SK-N-MC (cell line): ENCODE results near the gene KIAA1671.

Experiments used
- DNase-seq: peaks from one replicate; pipeline ENCODE4 v3.0.0-alpha.2; 2011; ENCODE audit warnings: low read depth, low spot score
- H3K27ac ChIP-seq: fragments of 200-600 bp; sonication (generic); 2 replicates; pipeline ENCODE4 v1.5.1; 2016; ENCODE audit warnings: mixed run types
- H3K36me3 ChIP-seq: fragments of 200-600 bp; sonication (generic); 2 replicates; pipeline ENCODE4 v1.6.1; 2017; ENCODE audit warnings: antibody characterized with exemption, low read length, mixed read lengths; ENCODE audit not compliant: insufficient read depth
- H3K4me3 ChIP-seq: fragments of 200-600 bp; sonication (generic); 2 replicates; pipeline ENCODE4 v1.5.1; 2016
- H3K9ac ChIP-seq: fragments of 200-600 bp; sonication (generic); 2 replicates; pipeline ENCODE4 v1.8.0; 2017; ENCODE audit warnings: mixed run types, mixed read lengths; ENCODE audit not compliant: insufficient read length
- H3K9me3 ChIP-seq: fragments of 200-600 bp; sonication (generic); 2 replicates; pipeline ENCODE4 v1.6.1; 2017; ENCODE audit warnings: low read depth, mild to moderate bottlenecking, antibody characterized with exemption, low read length, moderate library complexity, mixed read lengths
- EZH2 ChIP-seq: fragments of 200-600 bp; sonication (generic); IDR thresholded peaks from one replicate; pipeline ENCODE4 v1.6.1; 2017; ENCODE audit warnings: antibody characterized with exemption
- FOXP2 ChIP-seq: optimal IDR thresholded peaks from 2 replicates; pipeline ENCODE3; 2011; ENCODE audit warnings: mild to moderate bottlenecking, moderate library complexity; ENCODE audit not compliant: insufficient read depth; ENCODE audit errors: extremely low read length, control extremely low read depth
- POLR2AphosphoS5 ChIP-seq: IDR thresholded peaks from 2 replicates; pipeline ENCODE4 v1.6.1; 2012; ENCODE audit warnings: mild to moderate bottlenecking, low read depth, low read length, borderline replicate concordance

Gene KIAA1671

DNA sequence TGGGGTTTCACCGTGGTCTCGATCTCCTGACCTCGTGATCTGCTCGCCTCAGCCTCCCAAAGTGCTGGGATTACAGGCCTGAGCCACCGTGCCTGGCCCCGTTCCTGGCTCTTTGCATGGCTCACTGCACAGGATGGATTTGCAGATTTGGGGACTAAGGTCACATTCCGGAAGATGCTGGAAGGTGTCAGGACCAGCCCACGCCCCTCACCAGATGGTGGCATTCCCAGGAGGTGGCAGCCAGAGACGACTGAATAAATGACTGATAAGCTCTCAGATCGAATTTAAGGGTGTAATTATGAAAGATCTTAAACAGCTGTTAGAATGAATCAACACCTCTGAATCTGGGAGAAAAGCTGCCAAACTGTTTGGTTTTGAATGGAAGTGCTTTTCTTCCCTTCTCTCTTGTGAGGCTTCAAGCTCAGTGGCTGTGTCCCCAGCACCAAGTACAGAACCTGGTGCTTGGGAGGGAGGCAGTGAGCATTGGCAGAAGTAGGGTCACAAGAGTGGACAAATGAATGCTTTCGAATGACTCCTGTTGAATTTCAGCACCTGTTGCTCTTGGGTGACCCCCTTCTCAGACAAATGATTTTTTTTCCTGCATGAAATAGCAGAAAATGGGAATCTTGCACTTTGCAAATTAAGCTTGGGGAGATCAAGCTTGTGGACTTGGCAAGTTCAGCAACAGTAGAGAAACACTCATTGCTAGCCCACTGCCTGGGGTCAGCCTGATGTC, 69.6 kb downstream of the KIAA1671 start:
- DNase-seq = no peak
- Histone ChIP-seq H3K9me3 (no peaks in the 10 kb centered on the region), H3K36me3 (no peaks in the 10 kb centered on the region), H3K9ac (no peak overlapping the region), H3K27ac (no peak overlapping the region), H3K4me3 (no peak overlapping the region)
- TF ChIP-seq POLR2AphosphoS5 = no peak
- no peak for TF ChIP-seq FOXP2
- TF ChIP-seq EZH2 = no peak

DNA sequence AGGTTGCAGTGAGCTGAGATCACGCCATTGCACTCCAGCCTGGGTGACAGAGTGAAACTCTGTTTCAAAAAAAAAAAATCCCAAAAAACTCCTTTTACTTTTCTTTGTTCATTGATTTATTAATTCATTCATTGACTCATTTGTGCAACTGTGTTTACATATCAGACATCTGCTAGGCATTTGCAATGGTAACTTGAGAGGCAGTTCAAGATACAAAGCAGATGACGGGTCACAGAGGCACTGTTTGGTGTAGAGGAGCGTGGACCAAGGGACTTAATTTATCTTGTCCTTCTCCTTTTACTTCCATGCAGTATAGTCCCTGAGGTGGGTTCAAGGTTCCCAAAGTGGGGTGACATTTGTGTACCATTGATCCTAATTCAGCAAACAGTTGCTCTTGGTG, 71.4 kb downstream of the KIAA1671 start:
- no peak for TF ChIP-seq POLR2AphosphoS5
- no peak for TF ChIP-seq FOXP2
- no peak for TF ChIP-seq EZH2
- H3K4me3 ChIP-seq = no peak overlapping the region
- H3K9ac ChIP-seq = no peak overlapping the region
- no peaks in the 10 kb centered on the region for H3K9me3 ChIP-seq
- H3K27ac ChIP-seq = no peak overlapping the region
- H3K36me3 ChIP-seq = no peaks in the 10 kb centered on the region
- DNase-seq = no peak

DNA sequence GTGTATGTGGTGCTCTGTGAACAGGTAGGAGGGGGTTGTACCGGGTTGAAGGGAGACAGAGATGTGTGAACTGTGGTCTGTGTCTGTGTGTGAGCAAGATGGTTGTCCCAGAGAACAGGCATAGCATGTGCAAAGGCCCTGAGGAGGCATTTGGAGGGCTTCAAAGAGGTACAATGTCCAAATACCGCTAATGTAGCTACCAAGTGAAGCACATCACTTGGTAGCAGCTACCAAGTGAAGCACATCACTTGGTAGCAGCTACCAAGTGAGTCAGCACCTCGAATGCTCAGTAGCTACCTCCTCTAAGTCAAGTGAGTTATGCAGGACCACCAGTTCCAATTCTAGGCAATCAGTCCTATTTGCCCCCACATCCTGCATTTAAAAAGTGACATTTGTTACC, 72.4 kb downstream of the KIAA1671 start:
- no peaks in the 10 kb centered on the region for H3K36me3 ChIP-seq
- H3K27ac ChIP-seq = no peak overlapping the region
- no peaks in the 10 kb centered on the region for H3K9me3 ChIP-seq
- no peak for TF ChIP-seq EZH2
- no peak for TF ChIP-seq POLR2AphosphoS5
- TF ChIP-seq FOXP2 = no peak
- no peak overlapping the region for H3K4me3 ChIP-seq
- DNase-seq = no peak
- no peak overlapping the region for H3K9ac ChIP-seq

DNA sequence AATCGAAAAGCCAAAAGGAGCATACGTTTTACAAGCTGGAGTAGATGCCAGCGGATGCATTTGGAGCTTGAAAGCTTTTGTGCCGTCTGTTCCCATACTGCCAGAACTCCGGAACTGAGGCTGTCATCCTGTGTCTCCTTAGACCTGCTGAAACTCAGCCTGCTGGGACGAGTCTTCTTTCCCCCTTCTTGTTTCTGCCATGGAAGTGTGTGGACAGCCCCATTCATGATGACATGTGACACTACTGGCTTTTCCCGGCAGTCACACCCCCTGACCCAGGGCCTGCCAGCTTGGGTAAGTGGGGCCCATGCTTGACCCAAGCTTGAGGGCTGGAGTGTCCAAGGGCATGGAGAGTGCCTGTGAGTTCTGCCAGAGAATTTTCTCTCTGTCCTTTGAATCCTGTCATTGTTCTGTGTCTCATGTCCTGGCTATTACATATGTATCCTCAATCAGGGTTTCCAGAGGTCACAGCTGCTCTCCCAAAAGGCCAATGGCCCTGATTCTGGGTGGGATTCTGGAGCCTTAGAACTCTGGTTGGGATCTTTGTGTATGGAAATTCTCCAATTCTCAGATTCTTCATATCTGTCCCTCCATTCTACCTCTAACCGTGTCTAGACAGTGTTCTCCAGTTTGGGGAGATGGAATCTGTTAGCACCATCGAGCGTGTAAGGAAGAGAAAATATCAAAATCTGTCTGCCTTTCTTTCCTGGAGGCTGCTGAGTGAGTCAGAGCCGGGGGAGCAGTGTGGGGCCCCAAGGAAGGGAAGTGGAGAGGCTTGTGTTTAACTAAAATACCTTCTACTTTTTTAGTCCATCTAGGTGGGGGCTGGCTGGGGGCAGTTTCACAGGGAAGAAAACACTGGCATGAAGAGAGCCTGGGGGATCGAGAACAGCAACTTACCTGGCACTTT, 73.2 kb downstream of the KIAA1671 start:
- no peak for DNase-seq
- Histone ChIP-seq H3K36me3 (no peaks in the 10 kb centered on the region), H3K4me3 (no peak overlapping the region), H3K9ac (no peak overlapping the region), H3K27ac (no peak overlapping the region), H3K9me3 (no peaks in the 10 kb centered on the region)
- TF ChIP-seq POLR2AphosphoS5 (no peak), EZH2 (no peak), FOXP2 (no peak)

DNA sequence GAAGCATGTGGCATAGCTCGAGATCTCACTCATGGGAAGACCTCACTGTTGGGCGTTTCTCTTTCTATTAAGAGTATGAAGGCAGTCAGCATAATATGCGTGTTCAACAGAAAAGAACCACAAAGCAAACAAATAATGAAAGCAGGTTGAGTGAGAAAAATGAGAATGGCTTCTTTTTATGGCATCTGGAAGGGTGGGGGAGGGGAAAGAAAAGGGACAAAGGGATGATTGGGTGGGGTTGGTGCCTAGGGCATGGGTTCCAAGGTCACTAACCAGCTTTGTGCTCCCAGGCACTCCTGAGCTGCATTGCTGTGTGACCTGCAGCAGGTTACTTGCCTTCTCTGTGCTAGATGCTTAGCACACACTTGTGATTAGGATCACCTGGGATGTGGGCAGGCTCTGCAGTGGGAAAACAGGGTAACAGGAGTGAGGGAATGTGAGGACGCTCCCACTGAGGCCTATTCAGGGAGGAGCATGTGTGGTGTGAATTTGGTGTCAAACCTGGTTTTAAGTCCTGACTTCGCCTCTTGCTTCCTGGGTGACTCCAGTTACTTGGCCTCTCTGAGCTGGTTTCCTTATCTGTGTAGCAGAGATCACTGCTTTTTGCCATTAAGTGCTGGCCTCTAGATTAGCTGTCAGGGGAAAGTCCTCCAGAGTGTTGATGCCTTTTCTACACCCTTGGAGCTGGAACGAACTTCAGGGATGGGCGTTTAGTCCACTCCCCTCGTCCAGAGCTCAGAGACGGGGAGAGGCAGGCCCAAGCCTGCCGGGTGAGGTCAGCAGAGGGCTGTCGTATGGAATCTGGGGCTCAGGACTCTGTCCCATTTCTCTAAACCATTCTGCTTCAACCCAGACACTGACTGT, 74.8 kb downstream of the KIAA1671 start:
- Histone ChIP-seq H3K36me3 (no peaks in the 10 kb centered on the region), H3K27ac (no peak overlapping the region), H3K4me3 (no peak overlapping the region), H3K9ac (no peak overlapping the region), H3K9me3 (no peaks in the 10 kb centered on the region)
- TF ChIP-seq POLR2AphosphoS5 (no peak), EZH2 (no peak), FOXP2 (no peak)
- DNase-seq = no peak

DNA sequence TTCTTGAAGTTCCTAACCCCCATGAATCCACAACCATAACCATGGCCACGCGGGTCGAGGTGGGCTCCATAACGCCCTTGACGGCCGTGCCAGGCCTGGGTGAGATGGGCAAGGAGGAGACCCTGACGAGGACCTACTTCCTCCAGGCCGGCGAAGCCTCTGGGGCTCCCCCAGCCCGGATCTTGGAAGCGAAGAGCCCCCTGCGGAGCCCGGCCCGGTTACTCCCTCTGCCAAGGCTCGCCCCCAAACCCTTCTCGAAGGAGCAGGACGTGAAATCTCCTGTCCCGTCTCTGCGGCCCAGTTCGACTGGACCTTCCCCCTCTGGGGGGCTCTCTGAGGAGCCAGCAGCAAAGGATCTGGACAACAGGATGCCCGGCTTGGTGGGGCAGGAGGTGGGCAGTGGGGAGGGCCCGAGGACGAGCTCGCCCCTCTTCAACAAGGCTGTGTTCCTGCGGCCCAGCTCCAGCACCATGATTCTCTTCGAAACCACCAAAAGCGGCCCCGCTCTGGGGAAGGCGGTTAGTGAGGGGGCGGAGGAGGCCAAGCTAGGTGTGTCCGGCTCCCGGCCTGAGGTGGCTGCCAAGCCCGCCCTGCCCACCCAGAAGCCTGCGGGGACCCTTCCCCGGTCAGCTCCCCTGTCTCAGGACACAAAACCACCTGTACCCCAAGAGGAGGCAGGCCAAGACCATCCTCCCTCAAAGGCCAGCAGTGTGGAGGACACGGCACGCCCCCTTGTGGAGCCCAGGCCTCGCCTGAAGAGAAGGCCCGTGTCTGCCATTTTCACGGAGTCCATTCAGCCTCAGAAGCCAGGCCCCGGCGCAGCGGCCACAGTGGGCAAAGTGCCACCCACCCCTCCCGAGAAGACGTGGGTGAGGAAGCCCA, 75.7 kb downstream of the KIAA1671 start:
- no peak overlapping the region for H3K9ac ChIP-seq
- no peaks in the 10 kb centered on the region for H3K36me3 ChIP-seq
- no peak overlapping the region for H3K4me3 ChIP-seq
- TF ChIP-seq FOXP2 (no peak), POLR2AphosphoS5 (no peak), EZH2 (no peak)
- no peak overlapping the region for H3K27ac ChIP-seq
- no peaks in the 10 kb centered on the region for H3K9me3 ChIP-seq
- DNase-seq = no peak

DNA sequence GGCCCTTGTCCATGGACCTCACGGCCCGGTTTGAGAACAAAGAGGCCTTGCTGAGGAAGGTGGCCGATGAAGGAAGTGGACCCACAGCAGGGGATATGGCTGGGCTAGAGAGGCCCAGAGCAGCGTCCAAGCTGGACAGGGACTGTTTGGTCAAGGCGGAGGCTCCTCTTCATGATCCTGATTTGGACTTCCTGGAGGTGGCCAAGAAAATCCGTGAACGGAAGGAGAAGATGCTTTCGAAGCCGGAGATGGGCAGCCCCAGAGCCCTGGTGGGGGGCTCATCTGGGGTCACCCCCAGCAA, 76.3 kb downstream of the KIAA1671 start:
- Histone ChIP-seq H3K4me3 (no peak overlapping the region), H3K27ac (no peak overlapping the region), H3K36me3 (no peaks in the 10 kb centered on the region), H3K9ac (no peak overlapping the region), H3K9me3 (no peaks in the 10 kb centered on the region)
- no peak for DNase-seq
- TF ChIP-seq POLR2AphosphoS5 (no peak), EZH2 (no peak), FOXP2 (no peak)
